Body of pancreas (tissue), 4 donors: ENCODE results near the gene MROH7.

Experiments used
- CTCF ChIP-seq, 7 experiments: fragments of 450-650 bp in 4 of 7; fragments of 200-600 bp in 3 of 7; sonication (generic) in 3 of 7; IDR thresholded peaks; one replicate each; pipeline ENCODE4 v1.5.1; 2016 to 2019; ENCODE audit warnings: antibody characterized with exemption in 7 of 7
- POLR2A ChIP-seq, 3 donors: fragments of 450-650 bp; IDR thresholded peaks; one replicate each; pipeline ENCODE4 v1.6.1; 2016; ENCODE audit warnings: antibody characterized with exemption in 3 of 3, mild to moderate bottlenecking in 2 of 3

DNA sequence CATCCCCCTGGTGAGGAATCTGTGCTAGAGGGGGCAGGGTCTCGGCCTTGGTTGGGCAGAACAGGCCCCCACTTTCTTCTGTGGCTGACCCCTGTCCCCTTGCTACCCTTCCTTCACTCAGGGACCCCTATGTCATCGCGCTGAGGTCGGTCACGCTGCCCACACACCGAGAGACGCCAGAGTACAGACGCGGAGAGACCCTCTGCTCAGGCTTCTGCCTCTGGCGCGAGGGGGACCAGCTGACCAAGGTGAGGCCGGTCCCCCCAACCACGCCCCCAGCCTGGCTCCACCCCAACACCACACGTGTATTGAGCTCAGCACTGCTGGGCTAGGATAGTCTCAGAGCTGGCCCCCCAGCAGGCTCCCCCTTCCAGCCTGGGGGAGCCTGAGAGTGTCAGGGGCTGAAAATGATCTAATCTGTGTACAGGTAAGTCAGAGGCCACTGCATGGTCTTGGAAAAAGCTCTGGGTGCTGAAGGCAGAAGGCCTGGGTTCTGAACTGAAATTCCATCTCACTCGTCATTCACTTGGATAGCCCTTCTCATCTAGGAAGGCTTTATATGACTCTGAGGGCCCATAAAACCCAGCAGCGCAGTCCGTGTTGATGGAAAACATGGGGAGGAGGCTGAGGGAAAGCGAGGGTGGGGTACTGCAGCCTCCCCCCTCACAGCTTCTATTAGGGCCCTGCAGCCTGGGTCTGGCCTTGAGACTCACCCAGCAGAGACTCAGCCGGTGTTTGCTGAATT is 33.6 kb upstream of the MROH7 start:
- TF ChIP-seq CTCF (IDR thresholded peaks at IDR 0.05) (no peak), POLR2A (IDR thresholded peaks at IDR 0.05) (no peak)
